Mucosa of descending colon (tissue), 3 donors: ENCODE data around the gene POLR2L. TPM values are rescaled to one million over a fixed set of nuclear protein-coding genes. Genes with fewer than 3 reads are reported as not detected.

Experiments used
- ATAC-seq: fragments of 200-7000 bp; cut with Tn5 transposase; one replicate; pipeline ENCODE4 v1.9.1; 2020; ENCODE audit warnings: mild to moderate bottlenecking, moderate library complexity
- DNase-seq, 3 donors: peaks; one replicate each; pipeline ENCODE4 v3.0.0-alpha.2; 2020
- H3K36me3 ChIP-seq: fragments of 200-600 bp; one replicate; pipeline ENCODE4 v1.8.0; 2021; ENCODE audit warnings: low read depth, mild to moderate bottlenecking
- H3K4me1 ChIP-seq: fragments of 200-600 bp; one replicate; pipeline ENCODE4 v1.8.0; 2021; ENCODE audit warnings: low read depth, mild to moderate bottlenecking
- H3K4me3 ChIP-seq: fragments of 200-600 bp; one replicate; pipeline ENCODE4 v1.8.0; 2021; ENCODE audit warnings: mild to moderate bottlenecking
- H3K9me3 ChIP-seq: fragments of 200-600 bp; one replicate; pipeline ENCODE4 v1.8.0; 2021; ENCODE audit warnings: mild to moderate bottlenecking
- CTCF ChIP-seq: fragments of 200-600 bp; IDR thresholded peaks from one replicate; pipeline ENCODE4 v1.8.0; 2022; ENCODE audit warnings: antibody characterized with exemption, mild to moderate bottlenecking
- intact Hi-C, 2 donors: fragments of 100-400 bp; cut with DNase I in 1 of 2; cut with micrococcal nuclease in 1 of 2; formaldehyde crosslinking; loops; one replicate each; pipeline versions ENCODE4 v1.11.0 to v1.11.1; 2022; cut with DNase I, micrococcal nuclease
- total RNA-seq, 3 donors: library from RNA; stranded (reverse); fragmentation: NEBNext Ultra II Directional in 2 of 3; extraction: Animal tissue kit (Norgen Biotek cat#: 25700) in 2 of 3; gene quantifications; one replicate each; pipeline versions ENCODE4 v1.2.1 to v1.2.4, GENCODE V29; 2021 to 2023
- donor health status: DM: no; HTN: no; CAD: no; lungs with moderate emphysema.
- donor health status: DM: no; HTN: no; CAD: no.
- donor health status: DM: no; HTN: yes; CAD: no.

POLR2L gene
- total RNA-seq, 3 donors from 2014 or later: 67.1 to 86.8 (median 82.1) TPM

- no peak for TF ChIP-seq CTCF
- Histone ChIP-seq H3K4me3 (no peak overlapping the region), H3K36me3 (no peaks in the 10 kb centered on the region), H3K9me3 (no peaks in the 10 kb centered on the region), H3K4me1 (no peaks in the 10 kb centered on the region)
- intact Hi-C loops: no loop called here
- DNase-seq (no peak), ATAC-seq (no peak)
These were observed 31.4 kb upstream of the POLR2L start for GRCh38 chr11:873706-874105.

GRCh38 chr11:872799-873198 lies 30.5 kb upstream of the POLR2L start:
- no peak overlapping the region for H3K4me3 ChIP-seq
- no peak for ATAC-seq
- H3K36me3 ChIP-seq: no peaks in the 10 kb centered on the region
- no peaks in the 10 kb centered on the region for H3K4me1 ChIP-seq
- no peak for DNase-seq
- intact Hi-C loops: no loop called here
- no peak for TF ChIP-seq CTCF
- no peaks in the 10 kb centered on the region for H3K9me3 ChIP-seq

GRCh38 chr11:871472-871871 lies 29.1 kb upstream of the POLR2L start:
- ATAC-seq (no peak), DNase-seq (no peak)
- Histone ChIP-seq H3K4me1 (no peaks in the 10 kb centered on the region), H3K9me3 (no peaks in the 10 kb centered on the region), H3K4me3 (no peak overlapping the region), H3K36me3 (no peaks in the 10 kb centered on the region)
- no peak for TF ChIP-seq CTCF
- intact Hi-C loops: no loop called here

GRCh38 chr11:870418-870817 lies 28.1 kb upstream of the POLR2L start:
- intact Hi-C loops: no loop called here
- DNase-seq: no peak
- no peak for ATAC-seq
- Histone ChIP-seq H3K4me1 (no peaks in the 10 kb centered on the region), H3K36me3 (no peaks in the 10 kb centered on the region), H3K9me3 (no peaks in the 10 kb centered on the region), H3K4me3 (no peak overlapping the region)
- no peak for TF ChIP-seq CTCF

GRCh38 chr11:870127-870413 lies 27.7 kb upstream of the POLR2L start:
- H3K9me3 ChIP-seq: no peaks in the 10 kb centered on the region
- no peak for DNase-seq
- ATAC-seq: no peak
- intact Hi-C loops: no loop called here
- TF ChIP-seq CTCF: no peak
- no peaks in the 10 kb centered on the region for H3K4me1 ChIP-seq
- H3K4me3 ChIP-seq: no peak overlapping the region
- H3K36me3 ChIP-seq: no peaks in the 10 kb centered on the region

GRCh38 chr11:869399-870126 lies 27.2 kb upstream of the POLR2L start:
- Histone ChIP-seq H3K4me3 (no peak overlapping the region), H3K4me1 (no peaks in the 10 kb centered on the region), H3K9me3 (no peaks in the 10 kb centered on the region), H3K36me3 (no peaks in the 10 kb centered on the region)
- TF ChIP-seq CTCF: no peak
- ATAC-seq: no peak
- no peak for DNase-seq
- intact Hi-C loops: no loop called here
